ENCODE results near the gene PCDH8. TPM values are rescaled to one million over a fixed set of nuclear protein-coding genes. Genes with fewer than 3 reads are reported as not detected.

PCDH8 gene
- total RNA-seq, 4 donors from 2014 or later, result 0.04 to 0.84 TPM; not detected in 2

GRCh38 chr13:52849291-52850071 is 1.0 kb upstream of the PCDH8 start:
- 6 to 12% methylated on average over 24 of the region's 24 CpGs for WGBS, 2 donors
- TF ChIP-seq CTCF (IDR thresholded peaks at IDR 0.05) (no peak), POLR2A (IDR thresholded peaks at IDR 0.05) (no peak)
- DNase-seq (ENCODE audit: low spot score in 2 of 2), result no peak
- H3K4me3 ChIP-seq (ENCODE audit: low read depth, poor library complexity, severe bottlenecking), result no peak overlapping the region
- intact Hi-C loops (cut with DNase I; ENCODE audit: low total_unique reads), result no loop called here

GRCh38 chr13:52847682-52848432 is 583 bp downstream of the PCDH8 start:
- no peak overlapping the region for H3K4me3 ChIP-seq (ENCODE audit: low read depth, poor library complexity, severe bottlenecking)
- intact Hi-C loops (cut with DNase I; ENCODE audit: low total_unique reads), result no loop called here
- DNase-seq (ENCODE audit: low spot score in 2 of 2), result no peak
- WGBS, 2 donors, result 6 to 15% methylated on average over 11 to 40 of the region's 75 CpGs
- TF ChIP-seq CTCF (IDR thresholded peaks at IDR 0.05), result no peak
- no peak for TF ChIP-seq POLR2A (IDR thresholded peaks at IDR 0.05)

DNA sequence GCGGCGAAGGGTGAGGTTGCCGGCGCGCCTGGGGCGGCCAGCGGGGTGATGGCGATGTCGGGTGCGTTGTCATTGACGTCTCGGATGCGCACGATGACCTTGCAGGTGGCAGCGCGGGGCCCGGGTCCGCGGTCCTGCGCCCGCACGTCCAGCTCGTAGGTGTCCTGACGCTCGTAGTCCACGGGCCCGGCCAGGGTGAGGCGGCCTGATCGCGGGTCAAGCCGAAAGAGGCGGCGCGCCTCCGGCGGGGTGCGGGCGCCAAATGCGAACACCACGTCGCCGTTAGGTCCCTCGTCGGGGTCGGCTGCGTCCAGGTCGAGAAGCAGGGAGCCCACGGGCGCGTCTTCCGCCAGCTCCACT is 1.1 kb downstream of the PCDH8 start:
- WGBS, 2 donors, result 12% methylated on average over 5 of the region's 51 CpGs; no CpG with 5 or more reads in 1 of the 2 donors
- intact Hi-C loops (cut with DNase I; ENCODE audit: low total_unique reads), result no loop called here
- TF ChIP-seq POLR2A (IDR thresholded peaks at IDR 0.05) (no peak), CTCF (IDR thresholded peaks at IDR 0.05) (no peak)
- DNase-seq (ENCODE audit: low spot score in 2 of 2), result no peak
- H3K4me3 ChIP-seq (ENCODE audit: low read depth, poor library complexity, severe bottlenecking), result no peak overlapping the region

- no peak overlapping the region for H3K4me3 ChIP-seq (ENCODE audit: low read depth, poor library complexity, severe bottlenecking)
- WGBS, 2 donors, result 0 to 8% methylated on average over 3 to 42 of the region's 100 CpGs
- DNase-seq (ENCODE audit: low spot score in 2 of 2), result no peak
Observed at GRCh38 chr13:52846567-52847321, 1.7 kb downstream of the PCDH8 start.

More at GRCh38 chr13:52846567-52847321, 1.7 kb downstream of the PCDH8 start:
- intact Hi-C loops (cut with DNase I; ENCODE audit: low total_unique reads), result no loop called here
- TF ChIP-seq POLR2A (IDR thresholded peaks at IDR 0.05) (no peak), CTCF (IDR thresholded peaks at IDR 0.05) (no peak)

Measured in lower leg skin (tissue), 4 donors.